Urothelium cell line (cell line): ENCODE measurements around the gene ZNF708.
"Not testable (repeated sequence)": the region's sequence is repeated elsewhere in the genome, so short reads cannot be mapped to it uniquely, and the experiment has no call there.

Experiments used
- DNase-seq: peaks from one replicate; pipeline ENCODE4 v3.0.0; 2011; ENCODE audit warnings: low spot score, mixed read lengths
- FAIRE-seq: peaks from 2 replicates; lab custom pipeline; 2011; peaks lifted over from hg19 to GRCh38; lab: Jason Lieb, UNC

Gene ZNF708

DNA sequence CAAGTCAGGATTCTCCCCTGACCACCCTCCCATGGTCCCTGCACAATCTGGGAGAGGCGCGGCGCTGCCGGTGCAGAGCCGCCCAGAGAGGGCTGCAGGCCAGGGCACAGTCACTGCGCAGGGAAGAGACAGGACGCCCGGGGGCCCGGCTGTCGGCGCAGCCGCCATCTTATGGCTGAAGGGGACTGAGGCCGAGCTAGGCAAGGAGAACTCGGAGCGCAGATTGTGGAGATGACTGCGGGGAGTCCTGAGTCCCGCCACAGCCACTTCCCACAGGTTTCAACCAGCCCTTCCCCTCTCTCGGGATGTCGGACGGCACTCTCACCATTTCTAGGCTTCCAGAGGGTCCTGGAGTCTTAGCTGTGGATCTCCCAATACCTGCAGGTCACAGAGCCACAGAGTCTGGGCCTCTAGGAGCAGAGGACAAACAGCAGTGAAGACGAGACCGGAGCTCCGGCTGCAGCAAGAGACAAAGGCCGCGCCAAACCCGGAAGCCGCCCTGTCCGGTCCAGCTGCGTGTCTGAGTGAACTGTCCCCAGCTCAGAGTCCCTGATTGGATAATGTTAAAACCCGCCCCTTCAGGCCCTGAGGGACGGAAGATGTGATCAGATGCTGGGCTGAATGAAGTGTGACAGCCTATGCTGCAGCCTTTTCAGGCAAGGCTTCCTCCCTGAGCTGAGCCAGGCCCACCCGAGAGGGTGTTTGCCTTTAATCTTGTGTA is at the start of gene ZNF708:
TSS of gene ZNF708 (minus strand) at position 526 of the 721 bp plus-strand sequence. CDS start at position 328, 198 bp downstream.
- FAIRE-seq, result no peak
- DNase-seq, result peak; percentile 47

DNA sequence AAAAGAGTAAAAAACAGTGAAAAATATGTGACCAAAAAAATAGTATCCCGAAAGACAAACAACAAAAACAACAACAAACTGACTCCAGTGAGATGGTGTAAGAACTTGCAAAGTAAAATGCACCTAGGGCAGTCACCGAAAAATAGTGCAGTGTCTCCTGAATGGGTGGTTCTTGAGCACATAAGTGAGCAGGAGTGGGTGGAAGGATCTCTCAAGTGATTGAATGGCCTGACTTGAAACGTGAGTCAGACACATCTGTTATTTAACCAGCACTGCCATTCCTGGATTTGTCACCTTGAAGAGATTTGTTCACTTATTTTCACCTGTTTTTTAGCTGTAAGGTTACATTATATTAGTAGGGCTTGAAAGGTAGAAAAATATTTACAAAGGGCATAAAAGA is 33.1 kb upstream of the ZNF708 start:
- FAIRE-seq, result no peak

DNA sequence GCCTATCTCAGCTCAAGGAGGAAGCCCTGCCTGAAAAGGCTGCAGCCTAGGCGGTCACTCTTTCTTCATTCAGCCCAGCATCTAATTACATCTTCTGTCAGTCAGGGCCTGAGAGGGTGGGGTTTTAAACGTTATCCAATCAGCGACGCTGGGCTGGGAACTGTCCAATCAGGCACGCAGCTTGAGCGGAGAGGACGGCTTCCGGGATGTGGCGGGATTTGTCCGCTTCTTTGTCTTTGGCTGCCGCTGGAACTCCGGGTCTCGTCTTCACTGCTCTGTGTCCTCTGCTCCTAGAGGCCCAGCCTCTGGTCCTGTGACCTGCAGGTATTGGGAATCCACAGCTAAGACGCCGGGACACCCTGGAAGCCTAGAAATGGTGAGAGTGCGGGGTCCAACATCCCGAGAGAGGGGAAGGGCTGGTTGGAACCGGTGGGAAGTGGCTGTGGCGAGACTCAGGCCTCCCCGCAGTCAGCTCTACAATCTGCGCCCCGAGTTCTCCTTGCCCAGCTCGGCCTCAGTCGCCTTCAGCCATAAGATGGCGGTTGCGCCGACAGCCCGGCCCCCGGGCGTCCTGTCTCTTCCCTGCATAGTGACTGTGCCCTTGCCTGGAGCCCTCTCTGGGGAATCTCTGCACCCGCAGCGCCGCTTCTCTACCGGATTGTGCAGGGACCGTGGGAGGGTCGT is 29.7 kb upstream of the ZNF708 start, which contains the start of gene ZNF738:
TSS of gene ZNF738 (plus strand) at position 233 of the 684 bp plus-strand sequence. CDS start at position 374, 141 bp downstream.
- no peak for FAIRE-seq
- peak; percentile 26 for DNase-seq

More for the DNA sequence above, 33.1 kb upstream of the ZNF708 start:
- no peak for DNase-seq

GRCh38 chr19:21352830-21353229 is 23.6 kb upstream of the ZNF708 start:
- FAIRE-seq (no peak), DNase-seq (no peak)

GRCh38 chr19:21344841-21345240 is 15.6 kb upstream of the ZNF708 start:
- DNase-seq, FAIRE-seq: not testable (repeated sequence)

DNA sequence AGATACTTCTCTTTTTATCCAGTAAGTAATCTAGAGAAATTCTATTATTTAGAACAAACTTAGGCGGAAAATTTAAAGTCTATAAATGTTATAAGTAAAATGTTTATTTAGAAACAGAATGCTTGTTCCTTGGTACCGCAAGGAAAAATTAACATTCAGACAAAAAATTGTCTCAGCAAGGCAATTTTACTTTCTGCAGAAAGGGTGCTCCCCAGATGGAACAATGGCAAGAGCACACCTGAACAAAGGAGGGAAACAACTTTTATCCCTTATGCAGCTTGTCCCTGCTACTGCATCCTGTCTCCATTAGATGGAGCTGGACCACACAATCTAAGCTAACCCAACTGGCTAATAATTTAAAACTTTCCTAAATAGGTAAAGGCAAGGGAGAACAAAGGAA is 6.5 kb upstream of the ZNF708 start:
- no peak for FAIRE-seq
- no peak for DNase-seq

DNA sequence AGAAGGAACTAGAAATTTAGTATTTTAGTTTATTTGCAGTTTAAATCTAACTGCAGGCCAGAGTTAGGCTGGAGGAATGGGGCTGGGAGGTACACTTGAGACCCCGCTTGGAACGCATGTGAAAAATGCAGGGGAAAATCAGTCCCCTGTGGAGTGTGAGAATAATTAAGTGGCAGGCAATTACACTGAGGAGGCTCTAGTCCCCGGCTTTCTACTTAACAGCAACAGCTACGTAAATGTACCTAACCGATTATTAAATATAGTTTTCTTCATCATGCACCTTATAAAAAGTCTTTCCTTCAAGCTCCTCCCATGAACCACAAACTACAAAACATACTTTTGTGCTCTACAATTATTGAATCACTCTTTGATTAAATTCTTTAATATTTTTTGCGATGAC is 804 bp downstream of the ZNF708 start:
- DNase-seq (no peak), FAIRE-seq (no peak)

- DNase-seq (no peak), FAIRE-seq (no peak)
These were observed 3.0 kb downstream of the ZNF708 start for GRCh38 chr19:21326169-21326568.

DNA sequence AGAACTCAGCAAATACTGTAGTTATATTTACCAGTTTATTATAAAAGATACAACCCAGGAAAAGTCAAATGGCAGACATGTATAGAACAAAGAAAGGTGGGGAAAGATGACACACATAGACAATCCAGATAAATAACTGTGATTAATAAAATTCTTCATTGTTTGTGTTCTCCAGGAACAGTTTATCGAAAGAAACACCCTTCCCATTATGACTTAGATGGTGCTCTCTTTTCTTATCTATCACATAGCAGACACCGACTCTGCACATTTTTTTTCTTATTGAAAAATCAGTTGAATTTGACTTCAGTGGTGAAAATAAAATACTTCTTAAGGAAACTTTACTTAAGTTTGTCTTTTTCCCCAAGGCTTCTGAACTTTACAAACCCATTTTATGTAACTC is 6.2 kb downstream of the ZNF708 start:
- FAIRE-seq, result no peak
- DNase-seq, result no peak

- FAIRE-seq (no peak), DNase-seq (no peak)
These were observed 6.7 kb downstream of the ZNF708 start for GRCh38 chr19:21322528-21322927.

- DNase-seq (no peak), FAIRE-seq (no peak)
These were observed 7.2 kb downstream of the ZNF708 start for GRCh38 chr19:21321996-21322395.

GRCh38 chr19:21321134-21321533 is 8.1 kb downstream of the ZNF708 start:
- FAIRE-seq (no peak), DNase-seq (no peak)

GRCh38 chr19:21317821-21318220 is 11.4 kb downstream of the ZNF708 start:
- DNase-seq (no peak), FAIRE-seq (no peak)

DNA sequence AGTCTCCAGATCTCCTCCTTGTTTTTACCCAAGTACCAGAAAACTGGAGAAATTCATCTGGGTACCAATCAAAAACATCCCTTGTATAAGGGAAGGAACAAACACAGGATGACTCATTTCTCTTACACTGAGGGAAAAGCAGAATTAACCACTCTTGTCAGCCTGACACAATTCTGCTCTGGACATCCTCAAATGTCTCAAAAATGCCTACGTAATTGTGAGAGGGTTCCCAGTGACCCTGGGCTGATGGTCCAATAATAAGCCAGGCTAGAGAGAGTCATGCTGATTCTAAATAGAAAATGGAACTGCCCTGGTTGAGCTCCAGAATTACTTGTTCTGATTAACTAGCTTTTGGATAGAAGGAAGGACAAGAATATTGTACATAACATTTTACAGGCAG is 14.5 kb downstream of the ZNF708 start:
- no peak for FAIRE-seq
- no peak for DNase-seq

GRCh38 chr19:21312807-21313206 is 16.4 kb downstream of the ZNF708 start:
- DNase-seq, FAIRE-seq: not testable (repeated sequence)

DNA sequence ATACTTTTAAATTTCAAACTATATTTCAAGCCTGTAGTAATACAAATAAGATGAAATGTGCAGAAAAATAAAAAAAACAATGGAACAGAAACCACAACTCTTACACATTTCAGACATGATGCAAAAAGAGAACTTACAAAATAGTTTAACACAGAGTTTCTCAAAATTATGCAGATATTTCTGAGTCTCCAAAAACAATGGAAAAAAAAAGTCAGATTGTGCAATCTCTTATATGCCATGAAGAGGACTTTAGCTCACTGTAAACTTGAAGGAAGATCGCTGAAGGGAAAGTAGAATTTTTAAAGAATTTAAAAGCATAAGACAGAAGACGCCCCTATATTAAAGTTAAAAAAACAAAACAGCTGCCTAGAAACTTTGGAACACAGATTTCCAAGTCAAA is 20.4 kb downstream of the ZNF708 start:
- no peak for FAIRE-seq

DNA sequence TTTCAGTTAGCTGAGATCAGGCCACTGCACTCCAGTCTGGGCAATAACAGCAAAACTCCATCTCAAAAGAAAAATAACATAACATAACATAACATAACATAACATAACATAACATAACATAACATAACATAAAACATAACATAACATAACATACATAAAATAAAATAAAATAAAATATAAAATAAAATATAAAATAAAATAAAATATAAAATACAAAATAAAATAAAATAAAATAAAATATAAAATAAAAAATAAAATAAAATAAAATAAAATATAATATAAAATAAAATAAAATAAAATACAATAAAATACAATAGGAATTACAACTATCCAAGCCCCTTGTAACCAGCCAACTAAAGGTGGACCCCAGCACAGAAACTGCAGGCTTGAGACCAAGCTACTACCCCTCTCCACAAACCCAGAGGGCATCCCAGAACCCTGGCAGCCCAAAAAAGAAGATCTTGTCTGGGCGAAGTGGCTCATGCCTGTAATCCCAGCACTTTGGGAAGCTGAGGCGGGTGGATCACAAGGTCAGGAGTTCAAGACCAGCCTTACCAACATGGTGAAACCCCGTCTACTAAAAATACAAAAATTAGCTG is 22.2 kb downstream of the ZNF708 start:
- DNase-seq, FAIRE-seq: not testable (repeated sequence)

More for the DNA sequence above, 20.4 kb downstream of the ZNF708 start:
- DNase-seq, result no peak

DNA sequence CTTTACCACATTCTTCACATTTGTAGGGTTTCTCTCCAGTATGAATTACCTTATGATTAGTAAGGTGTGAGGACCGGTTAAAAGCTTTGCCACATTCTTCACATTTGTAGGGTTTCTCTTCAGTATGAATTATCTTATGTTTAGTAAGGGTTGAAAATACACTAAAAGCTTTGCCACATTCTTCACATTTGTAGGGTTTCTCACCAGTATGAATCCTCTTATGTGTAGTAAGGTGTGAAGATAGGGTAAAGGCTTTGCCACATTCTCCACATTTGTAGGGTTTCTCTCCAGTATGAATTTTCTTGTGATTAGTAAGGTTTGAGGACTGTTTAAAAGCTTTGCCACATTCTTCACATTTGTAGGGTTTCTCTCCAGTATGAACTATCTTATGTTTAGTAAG is 35.4 kb downstream of the ZNF708 start:
- DNase-seq, FAIRE-seq: not testable (repeated sequence)

- FAIRE-seq (no peak), DNase-seq (no peak)
These were observed 59.4 kb downstream of the ZNF708 start for GRCh38 chr19:21269813-21270212.

DNA sequence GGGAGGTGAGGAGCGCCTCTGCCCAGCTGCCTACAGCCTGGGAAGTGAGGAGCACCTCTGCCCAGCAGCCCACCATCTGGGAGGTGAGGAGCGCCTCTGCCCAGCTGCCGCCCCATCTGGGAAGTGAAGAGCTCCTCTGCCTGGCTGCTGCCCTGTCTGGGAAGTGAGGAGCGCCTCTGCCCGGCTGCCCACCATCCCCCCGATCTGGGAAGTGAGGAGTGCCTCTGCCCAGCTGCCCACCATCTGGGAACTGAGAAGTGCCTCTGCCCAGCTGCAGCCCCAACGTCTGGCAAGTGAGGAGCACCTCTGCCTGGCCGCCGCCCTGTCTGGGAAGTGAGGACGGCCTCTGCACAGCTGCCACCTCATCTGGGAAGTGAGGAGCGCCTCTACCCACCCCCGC is 64.3 kb downstream of the ZNF708 start:
- FAIRE-seq (no peak), DNase-seq (no peak)

- FAIRE-seq (no peak), DNase-seq (no peak)
These were observed 64.8 kb downstream of the ZNF708 start for GRCh38 chr19:21264416-21264815.
